ENCODE results near the gene AP3B1.

The AP3B1 gene

GRCh38 chr5:78288246-78288645 is 6.3 kb downstream of the AP3B1 start:
- DNase-seq (ENCODE audit: low read depth in 3 of 3) = no peak

- no peak for DNase-seq (ENCODE audit: low read depth in 3 of 3)
Measured at GRCh38 chr5:78287833-78288232, 6.7 kb downstream of the AP3B1 start.

- no peak for DNase-seq (ENCODE audit: low read depth in 3 of 3)
Measured at GRCh38 chr5:78287169-78287568, 7.3 kb downstream of the AP3B1 start.

GRCh38 chr5:78286290-78286689 is 8.2 kb downstream of the AP3B1 start:
- DNase-seq (ENCODE audit: low read depth in 3 of 3) = no peak

- no peak for DNase-seq (ENCODE audit: low read depth in 3 of 3)
Measured at GRCh38 chr5:78283802-78284201, 10.7 kb downstream of the AP3B1 start.

- DNase-seq (ENCODE audit: low read depth in 3 of 3) = no peak
Measured at GRCh38 chr5:78283105-78283504, 11.4 kb downstream of the AP3B1 start.

- no peak for DNase-seq (ENCODE audit: low read depth in 3 of 3)
Measured at GRCh38 chr5:78280261-78280660, 14.2 kb downstream of the AP3B1 start.

- DNase-seq (ENCODE audit: low read depth in 3 of 3) = no peak
Measured at GRCh38 chr5:78279194-78279593, 15.3 kb downstream of the AP3B1 start.

- DNase-seq (ENCODE audit: low read depth in 3 of 3) = no peak
Measured at GRCh38 chr5:78277715-78278114, 16.8 kb downstream of the AP3B1 start.

GRCh38 chr5:78275998-78276543 is 18.4 kb downstream of the AP3B1 start:
- DNase-seq (ENCODE audit: low read depth in 3 of 3) = no peak

GRCh38 chr5:78274540-78275197 is 19.8 kb downstream of the AP3B1 start:
- no peak for DNase-seq (ENCODE audit: low read depth in 3 of 3)

GRCh38 chr5:78273436-78273835 is 21.1 kb downstream of the AP3B1 start:
- no peak for DNase-seq (ENCODE audit: low read depth in 3 of 3)

- DNase-seq (ENCODE audit: low read depth in 3 of 3) = no peak
Measured at GRCh38 chr5:78271766-78272165, 22.7 kb downstream of the AP3B1 start.

- no peak for DNase-seq (ENCODE audit: low read depth in 3 of 3)
Measured at GRCh38 chr5:78269088-78269703, 25.3 kb downstream of the AP3B1 start.

GRCh38 chr5:78268356-78268755 is 26.1 kb downstream of the AP3B1 start:
- no peak for DNase-seq (ENCODE audit: low read depth in 3 of 3)

GRCh38 chr5:78265163-78265562 is 29.3 kb downstream of the AP3B1 start:
- DNase-seq (ENCODE audit: low read depth in 3 of 3) = no peak

- DNase-seq (ENCODE audit: low read depth in 3 of 3) = no peak
Measured at GRCh38 chr5:78264600-78264999, 29.9 kb downstream of the AP3B1 start.

GRCh38 chr5:78260771-78261170 is 33.7 kb downstream of the AP3B1 start:
- no peak for DNase-seq (ENCODE audit: low read depth in 3 of 3)

- no peak for DNase-seq (ENCODE audit: low read depth in 3 of 3)
Measured at GRCh38 chr5:78253201-78253600, 41.3 kb downstream of the AP3B1 start.

GRCh38 chr5:78252715-78253114 is 41.8 kb downstream of the AP3B1 start:
- DNase-seq (ENCODE audit: low read depth in 3 of 3) = no peak

- DNase-seq (ENCODE audit: low read depth in 3 of 3) = no peak
Measured at GRCh38 chr5:78251663-78252284, 42.7 kb downstream of the AP3B1 start.

- DNase-seq (ENCODE audit: low read depth in 3 of 3) = no peak
Measured at GRCh38 chr5:78245136-78245535, 49.4 kb downstream of the AP3B1 start.

GRCh38 chr5:78243639-78244038 is 50.9 kb downstream of the AP3B1 start:
- no peak for DNase-seq (ENCODE audit: low read depth in 3 of 3)
